HepG2 (cell line): ENCODE measurements around the gene S100A16. TPM values are rescaled to one million over a fixed set of nuclear protein-coding genes. Genes with fewer than 3 reads are reported as not detected.

Source experiments
- EED ChIP-seq: sonication (generic); formaldehyde crosslinking; IDR thresholded peaks from 2 replicates; pipeline ENCODE4 v1.5.0; 2020; ENCODE audit warnings: mild to moderate bottlenecking, missing genetic modification reagents
- ISX ChIP-seq: sonication (generic); formaldehyde crosslinking; conservative IDR thresholded peaks from 2 replicates; pipeline ENCODE4 v1.5.0; 2020; ENCODE audit warnings: missing genetic modification reagents
- MTF1 ChIP-seq: sonication (generic); formaldehyde crosslinking; IDR thresholded peaks from 2 replicates; pipeline ENCODE4 v1.5.0; 2020; ENCODE audit warnings: missing genetic modification reagents
- RFX3 ChIP-seq: IDR thresholded peaks from 2 replicates; pipeline ENCODE4 v1.6.1; 2016; ENCODE audit warnings: missing biosample characterization, missing genetic modification reagents
- RORA ChIP-seq: sonication (generic); formaldehyde crosslinking; IDR thresholded peaks from 2 replicates; pipeline ENCODE4 v1.5.0; 2020; ENCODE audit warnings: mild to moderate bottlenecking, missing genetic modification reagents, moderate library complexity
- SOX5 ChIP-seq: IDR thresholded peaks from 2 replicates; pipeline ENCODE4 v1.6.1; 2016; ENCODE audit warnings: borderline replicate concordance
- ZBTB3 ChIP-seq: sonication (generic); formaldehyde crosslinking; IDR thresholded peaks from 2 replicates; pipeline ENCODE4 v1.4.0; 2020; ENCODE audit warnings: low read depth, mild to moderate bottlenecking, moderate library complexity, missing genetic modification reagents, borderline replicate concordance
- ZNF792 ChIP-seq: IDR thresholded peaks from 2 replicates; pipeline ENCODE4 v1.6.1; 2016
- polyA plus RNA-seq, 8 experiments: library from polyadenylated mRNA; depleted of rRNA in 3 of 8; stranded (reverse) in 7 of 8; unstranded in 1 of 8; fragments of >200 nt; fragmentation: Illumina TruSeq in 4 of 8; extraction: Trizol in 4 of 8; gene quantifications; 2 replicates each; pipeline versions ENCODE4 v1.2.1 to v1.2.3, GENCODE V29; 2011 to 2016; ENCODE audit warnings: low read depth in 4 of 8, missing spikeins in 1 of 8, mixed read lengths in 1 of 8; ENCODE audit not compliant: insufficient read depth in 1 of 8
- total RNA-seq, 5 experiments: library from RNA; depleted of rRNA; stranded (reverse); fragments of >200 nt; fragmentation: Illumina TruSeq; extraction: Trizol; gene quantifications; 2 replicates each; pipeline ENCODE4 v1.2.3, GENCODE V29; 2016; ENCODE audit warnings: low read depth in 1 of 5
- TF ChIP-seq, protein P1 (sequence below): sonication (generic); formaldehyde crosslinking; IDR thresholded peaks from 2 replicates; pipeline ENCODE4 v1.8.1; 2022; ENCODE audit warnings: low read depth, mild to moderate bottlenecking, missing genetic modification reagents
- TF ChIP-seq, protein P2 (sequence below): sonication (generic); formaldehyde crosslinking; IDR thresholded peaks from 2 replicates; pipeline ENCODE4 v1.5.1; 2020; ENCODE audit warnings: mild to moderate bottlenecking, missing genetic modification reagents
- TF ChIP-seq, protein P3 (sequence below): sonication (generic); formaldehyde crosslinking; IDR thresholded peaks from 2 replicates; pipeline ENCODE4 v1.4.0; 2020; ENCODE audit warnings: missing genetic modification reagents, borderline replicate concordance
- TF ChIP-seq, protein P4 (sequence below): sonication (generic); formaldehyde crosslinking; IDR thresholded peaks from 2 replicates; pipeline ENCODE4 v1.4.0; 2020; ENCODE audit warnings: missing genetic modification reagents
- TF ChIP-seq, protein P5 (sequence below): sonication (generic); formaldehyde crosslinking; IDR thresholded peaks from 2 replicates; pipeline ENCODE4 v1.5.0; 2020; ENCODE audit warnings: missing genetic modification reagents

S100A16 gene
- total and polyA plus RNA-seq, 2 of the 13 experiments (the other 11 are each of a cell fraction or from before 2014, with no cell fraction given), result 46.0 to 195 TPM

DNA sequence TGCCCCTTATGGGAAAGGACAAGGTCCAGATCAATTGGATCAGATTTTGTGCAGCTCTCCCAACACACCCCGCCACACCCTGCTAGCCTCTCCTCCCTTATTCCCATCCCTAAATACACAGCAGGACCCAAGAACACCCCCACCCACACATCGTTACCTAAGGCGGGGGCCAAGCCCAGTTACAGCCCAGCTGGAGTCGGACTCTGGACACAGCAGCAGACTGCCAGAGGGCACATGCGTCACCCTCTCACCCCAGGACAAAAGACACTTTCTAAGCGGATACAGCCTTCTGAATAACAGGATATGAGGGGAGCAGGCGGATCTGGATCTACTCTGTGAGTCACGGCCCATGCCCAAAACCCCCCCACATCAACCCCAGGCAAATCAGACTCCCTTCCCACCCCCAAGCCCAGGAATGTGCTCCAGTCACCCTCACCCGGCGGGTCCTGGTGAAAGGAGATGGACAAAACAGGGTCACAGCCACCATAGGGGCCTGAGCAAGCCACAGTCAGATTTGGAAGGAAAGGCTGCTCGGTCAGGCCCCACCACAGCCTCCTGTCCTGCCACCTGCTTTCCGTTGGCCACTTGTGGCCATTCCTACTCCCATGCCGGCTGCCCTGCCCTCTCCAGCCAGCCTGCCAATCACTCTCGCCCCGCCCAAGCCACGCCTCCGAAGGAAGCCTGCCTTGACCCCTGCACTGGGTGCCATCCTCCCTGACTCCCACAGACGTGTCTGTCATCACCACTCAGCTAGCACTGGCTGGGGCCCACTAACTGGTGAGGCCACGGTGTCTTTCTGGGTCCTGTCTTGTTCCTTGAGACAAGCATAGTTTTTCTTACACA lies 4.0 kb downstream of the S100A16 start (continued):
- TF ChIP-seq, protein P1, sequence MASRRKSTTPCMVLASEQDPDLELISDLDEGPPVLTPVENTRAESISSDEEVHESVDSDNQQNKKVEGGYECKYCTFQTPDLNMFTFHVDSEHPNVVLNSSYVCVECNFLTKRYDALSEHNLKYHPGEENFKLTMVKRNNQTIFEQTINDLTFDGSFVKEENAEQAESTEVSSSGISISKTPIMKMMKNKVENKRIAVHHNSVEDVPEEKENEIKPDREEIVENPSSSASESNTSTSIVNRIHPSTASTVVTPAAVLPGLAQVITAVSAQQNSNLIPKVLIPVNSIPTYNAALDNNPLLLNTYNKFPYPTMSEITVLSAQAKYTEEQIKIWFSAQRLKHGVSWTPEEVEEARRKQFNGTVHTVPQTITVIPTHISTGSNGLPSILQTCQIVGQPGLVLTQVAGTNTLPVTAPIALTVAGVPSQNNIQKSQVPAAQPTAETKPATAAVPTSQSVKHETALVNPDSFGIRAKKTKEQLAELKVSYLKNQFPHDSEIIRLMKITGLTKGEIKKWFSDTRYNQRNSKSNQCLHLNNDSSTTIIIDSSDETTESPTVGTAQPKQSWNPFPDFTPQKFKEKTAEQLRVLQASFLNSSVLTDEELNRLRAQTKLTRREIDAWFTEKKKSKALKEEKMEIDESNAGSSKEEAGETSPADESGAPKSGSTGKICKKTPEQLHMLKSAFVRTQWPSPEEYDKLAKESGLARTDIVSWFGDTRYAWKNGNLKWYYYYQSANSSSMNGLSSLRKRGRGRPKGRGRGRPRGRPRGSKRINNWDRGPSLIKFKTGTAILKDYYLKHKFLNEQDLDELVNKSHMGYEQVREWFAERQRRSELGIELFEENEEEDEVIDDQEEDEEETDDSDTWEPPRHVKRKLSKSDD (CRISPR knock-in tag), result no peak
- TF ChIP-seq, protein P2, sequence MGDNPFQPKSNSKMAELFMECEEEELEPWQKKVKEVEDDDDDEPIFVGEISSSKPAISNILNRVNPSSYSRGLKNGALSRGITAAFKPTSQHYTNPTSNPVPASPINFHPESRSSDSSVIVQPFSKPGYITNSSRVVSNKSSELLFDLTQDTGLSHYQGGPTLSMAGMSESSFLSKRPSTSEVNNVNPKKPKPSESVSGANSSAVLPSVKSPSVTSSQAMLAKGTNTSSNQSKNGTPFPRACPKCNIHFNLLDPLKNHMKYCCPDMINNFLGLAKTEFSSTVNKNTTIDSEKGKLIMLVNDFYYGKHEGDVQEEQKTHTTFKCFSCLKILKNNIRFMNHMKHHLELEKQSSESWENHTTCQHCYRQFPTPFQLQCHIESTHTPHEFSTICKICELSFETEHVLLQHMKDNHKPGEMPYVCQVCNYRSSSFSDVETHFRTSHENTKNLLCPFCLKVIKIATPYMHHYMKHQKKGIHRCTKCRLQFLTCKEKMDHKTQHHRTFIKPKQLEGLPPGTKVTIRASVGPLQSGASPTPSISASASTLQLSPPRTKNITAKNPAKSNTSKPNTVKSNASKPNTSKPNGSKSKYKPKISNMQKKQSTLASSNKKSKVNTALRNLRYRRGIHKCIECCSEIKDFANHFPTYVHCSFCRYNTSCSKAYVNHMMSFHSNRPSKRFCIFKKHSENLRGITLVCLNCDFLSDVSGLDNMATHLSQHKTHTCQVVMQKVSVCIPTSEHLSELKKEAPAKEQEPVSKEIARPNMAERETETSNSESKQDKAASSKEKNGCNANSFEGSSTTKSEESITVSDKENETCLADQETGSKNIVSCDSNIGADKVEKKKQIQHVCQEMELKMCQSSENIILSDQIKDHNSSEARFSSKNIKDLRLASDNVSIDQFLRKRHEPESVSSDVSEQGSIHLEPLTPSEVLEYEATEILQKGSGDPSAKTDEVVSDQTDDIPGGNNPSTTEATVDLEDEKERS (CRISPR knock-in tag), result no peak; the same call in 1 of the 2 replicates
- TF ChIP-seq RFX3 (CRISPR knock-in tag) (no peak), MTF1 (CRISPR knock-in tag) (no peak), EED (CRISPR knock-in tag) (no peak), SOX5 (peak; percentile 67; the same call in 1 of the 2 replicates), ZBTB3 (CRISPR knock-in tag) (no peak; the same call in 1 of the 2 replicates), ZNF792 (CRISPR knock-in tag) (peak; percentile 24; the same call in 1 of the 2 replicates), RORA (CRISPR knock-in tag) (no peak), ISX (CRISPR knock-in tag) (no peak)
- TF ChIP-seq, protein P3, sequence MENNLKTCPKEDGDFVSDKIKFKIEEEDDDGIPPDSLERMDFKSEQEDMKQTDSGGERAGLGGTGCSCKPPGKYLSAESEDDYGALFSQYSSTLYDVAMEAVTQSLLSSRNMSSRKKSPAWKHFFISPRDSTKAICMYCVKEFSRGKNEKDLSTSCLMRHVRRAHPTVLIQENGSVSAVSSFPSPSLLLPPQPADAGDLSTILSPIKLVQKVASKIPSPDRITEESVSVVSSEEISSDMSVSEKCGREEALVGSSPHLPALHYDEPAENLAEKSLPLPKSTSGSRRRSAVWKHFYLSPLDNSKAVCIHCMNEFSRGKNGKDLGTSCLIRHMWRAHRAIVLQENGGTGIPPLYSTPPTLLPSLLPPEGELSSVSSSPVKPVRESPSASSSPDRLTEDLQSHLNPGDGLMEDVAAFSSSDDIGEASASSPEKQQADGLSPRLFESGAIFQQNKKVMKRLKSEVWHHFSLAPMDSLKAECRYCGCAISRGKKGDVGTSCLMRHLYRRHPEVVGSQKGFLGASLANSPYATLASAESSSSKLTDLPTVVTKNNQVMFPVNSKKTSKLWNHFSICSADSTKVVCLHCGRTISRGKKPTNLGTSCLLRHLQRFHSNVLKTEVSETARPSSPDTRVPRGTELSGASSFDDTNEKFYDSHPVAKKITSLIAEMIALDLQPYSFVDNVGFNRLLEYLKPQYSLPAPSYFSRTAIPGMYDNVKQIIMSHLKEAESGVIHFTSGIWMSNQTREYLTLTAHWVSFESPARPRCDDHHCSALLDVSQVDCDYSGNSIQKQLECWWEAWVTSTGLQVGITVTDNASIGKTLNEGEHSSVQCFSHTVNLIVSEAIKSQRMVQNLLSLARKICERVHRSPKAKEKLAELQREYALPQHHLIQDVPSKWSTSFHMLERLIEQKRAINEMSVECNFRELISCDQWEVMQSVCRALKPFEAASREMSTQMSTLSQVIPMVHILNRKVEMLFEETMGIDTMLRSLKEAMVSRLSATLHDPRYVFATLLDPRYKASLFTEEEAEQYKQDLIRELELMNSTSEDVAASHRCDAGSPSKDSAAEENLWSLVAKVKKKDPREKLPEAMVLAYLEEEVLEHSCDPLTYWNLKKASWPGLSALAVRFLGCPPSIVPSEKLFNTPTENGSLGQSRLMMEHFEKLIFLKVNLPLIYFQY (CRISPR knock-in tag), result peak; percentile 43; the same call in 1 of the 2 replicates
- TF ChIP-seq, protein P4, sequence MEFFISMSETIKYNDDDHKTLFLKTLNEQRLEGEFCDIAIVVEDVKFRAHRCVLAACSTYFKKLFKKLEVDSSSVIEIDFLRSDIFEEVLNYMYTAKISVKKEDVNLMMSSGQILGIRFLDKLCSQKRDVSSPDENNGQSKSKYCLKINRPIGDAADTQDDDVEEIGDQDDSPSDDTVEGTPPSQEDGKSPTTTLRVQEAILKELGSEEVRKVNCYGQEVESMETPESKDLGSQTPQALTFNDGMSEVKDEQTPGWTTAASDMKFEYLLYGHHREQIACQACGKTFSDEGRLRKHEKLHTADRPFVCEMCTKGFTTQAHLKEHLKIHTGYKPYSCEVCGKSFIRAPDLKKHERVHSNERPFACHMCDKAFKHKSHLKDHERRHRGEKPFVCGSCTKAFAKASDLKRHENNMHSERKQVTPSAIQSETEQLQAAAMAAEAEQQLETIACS, result no peak
- TF ChIP-seq, protein P5, sequence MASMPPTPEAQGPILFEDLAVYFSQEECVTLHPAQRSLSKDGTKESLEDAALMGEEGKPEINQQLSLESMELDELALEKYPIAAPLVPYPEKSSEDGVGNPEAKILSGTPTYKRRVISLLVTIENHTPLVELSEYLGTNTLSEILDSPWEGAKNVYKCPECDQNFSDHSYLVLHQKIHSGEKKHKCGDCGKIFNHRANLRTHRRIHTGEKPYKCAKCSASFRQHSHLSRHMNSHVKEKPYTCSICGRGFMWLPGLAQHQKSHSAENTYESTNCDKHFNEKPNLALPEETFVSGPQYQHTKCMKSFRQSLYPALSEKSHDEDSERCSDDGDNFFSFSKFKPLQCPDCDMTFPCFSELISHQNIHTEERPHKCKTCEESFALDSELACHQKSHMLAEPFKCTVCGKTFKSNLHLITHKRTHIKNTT (CRISPR knock-in tag), result no peak
